GM12892 (cell line): ENCODE measurements around the gene PDE4C.

Source experiments
- DNase-seq: peaks from one replicate; pipeline ENCODE4 v3.0.0; 2011; ENCODE audit not compliant: insufficient read length
- FAIRE-seq: peaks from 2 replicates; lab custom pipeline; 2011; peaks lifted over from hg19 to GRCh38; lab: Jason Lieb, UNC
- POLR2A ChIP-seq: IDR thresholded peaks from 2 replicates; pipeline ENCODE4 v1.6.1; 2011; ENCODE audit warnings: low read depth, low read length, control low read depth
- POLR2AphosphoS5 ChIP-seq: IDR thresholded peaks from 2 replicates; pipeline ENCODE4 v1.6.1; 2011; ENCODE audit warnings: low read depth, low read length, control low read depth
- TAF1 ChIP-seq: IDR thresholded peaks from 2 replicates; pipeline ENCODE4 v1.6.1; 2011; ENCODE audit warnings: low read depth, mild to moderate bottlenecking, control low read depth, low read length, borderline replicate concordance

The PDE4C gene

GRCh38 chr19:18202778-18203407, 23.3 kb downstream of the PDE4C start:
- FAIRE-seq (peak; percentile 17), DNase-seq (no peak)
- no peak for TF ChIP-seq TAF1
- no peak for TF ChIP-seq POLR2AphosphoS5
- no peak for TF ChIP-seq POLR2A

GRCh38 chr19:18202397-18202777, 23.9 kb downstream of the PDE4C start:
- TF ChIP-seq POLR2A (no peak), POLR2AphosphoS5 (no peak), TAF1 (no peak)
- no peak for DNase-seq
- no peak for FAIRE-seq

- no peak for FAIRE-seq
Measured at GRCh38 chr19:18198374-18198773, 27.9 kb downstream of the PDE4C start.

GRCh38 chr19:18197941-18198340, 28.3 kb downstream of the PDE4C start:
- DNase-seq, result no peak
- no peak for FAIRE-seq
- no peak for TF ChIP-seq TAF1
- no peak for TF ChIP-seq POLR2AphosphoS5
- TF ChIP-seq POLR2A, result no peak

More at GRCh38 chr19:18198374-18198773, 27.9 kb downstream of the PDE4C start:
- no peak for TF ChIP-seq POLR2A
- TF ChIP-seq TAF1, result no peak
- no peak for TF ChIP-seq POLR2AphosphoS5
- DNase-seq, result no peak

- TF ChIP-seq POLR2A, result no peak
- no peak for TF ChIP-seq POLR2AphosphoS5
- no peak for TF ChIP-seq TAF1
- FAIRE-seq (no peak), DNase-seq (no peak)
Measured at GRCh38 chr19:18197306-18197705, 28.9 kb downstream of the PDE4C start.

GRCh38 chr19:18196511-18196845, 29.8 kb downstream of the PDE4C start:
- no peak for TF ChIP-seq POLR2A
- TF ChIP-seq TAF1, result no peak
- no peak for TF ChIP-seq POLR2AphosphoS5
- DNase-seq (no peak), FAIRE-seq (no peak)

- TF ChIP-seq TAF1 (no peak), POLR2A (no peak), POLR2AphosphoS5 (no peak)
- FAIRE-seq (peak; percentile 85), DNase-seq (peak; percentile 60)
Measured at GRCh38 chr19:18194554-18195238, 31.5 kb downstream of the PDE4C start.

GRCh38 chr19:18194181-18194530, 32.1 kb downstream of the PDE4C start:
- no peak for TF ChIP-seq POLR2AphosphoS5
- no peak for TF ChIP-seq TAF1
- no peak for TF ChIP-seq POLR2A
- no peak for DNase-seq
- FAIRE-seq, result no peak

- no peak for DNase-seq
- no peak for FAIRE-seq
- no peak for TF ChIP-seq POLR2A
- no peak for TF ChIP-seq POLR2AphosphoS5
- TF ChIP-seq TAF1, result no peak
Measured at GRCh38 chr19:18193388-18194180, 32.7 kb downstream of the PDE4C start.

- TF ChIP-seq POLR2A (peak; percentile 66), TAF1 (0 out of 2 replicates have a peak, but pooled peaks have one; percentile 17), POLR2AphosphoS5 (peak; percentile 50; the same call in 1 of the 2 replicates)
- DNase-seq (peak; percentile 93), FAIRE-seq (peak; percentile 99)
Measured at GRCh38 chr19:18192673-18193387, 33.4 kb downstream of the PDE4C start, which contains the start of gene MPV17L2. TSS of gene MPV17L2 (plus strand) at chr19:18193218. CDS start at chr19:18193282, 64 bp downstream.

GRCh38 chr19:18191640-18192062, 34.6 kb downstream of the PDE4C start:
- FAIRE-seq (peak; percentile 40), DNase-seq (no peak)
- TF ChIP-seq TAF1 (no peak), POLR2A (no peak), POLR2AphosphoS5 (no peak)
